HG03095 (cell line): ENCODE data around the gene MPP2.
"Not testable (repeated sequence)": the region's sequence is repeated elsewhere in the genome, so short reads cannot be mapped to it uniquely, and the experiment has no call there.

Source experiments
- ATAC-seq: cut with Tn5 transposase; IDR thresholded peaks from one replicate; pipeline ENCODE4 v1.9.1; 2021; ENCODE audit warnings: moderate library complexity; ENCODE audit not compliant: unreplicated experiment

Gene MPP2, protein sequence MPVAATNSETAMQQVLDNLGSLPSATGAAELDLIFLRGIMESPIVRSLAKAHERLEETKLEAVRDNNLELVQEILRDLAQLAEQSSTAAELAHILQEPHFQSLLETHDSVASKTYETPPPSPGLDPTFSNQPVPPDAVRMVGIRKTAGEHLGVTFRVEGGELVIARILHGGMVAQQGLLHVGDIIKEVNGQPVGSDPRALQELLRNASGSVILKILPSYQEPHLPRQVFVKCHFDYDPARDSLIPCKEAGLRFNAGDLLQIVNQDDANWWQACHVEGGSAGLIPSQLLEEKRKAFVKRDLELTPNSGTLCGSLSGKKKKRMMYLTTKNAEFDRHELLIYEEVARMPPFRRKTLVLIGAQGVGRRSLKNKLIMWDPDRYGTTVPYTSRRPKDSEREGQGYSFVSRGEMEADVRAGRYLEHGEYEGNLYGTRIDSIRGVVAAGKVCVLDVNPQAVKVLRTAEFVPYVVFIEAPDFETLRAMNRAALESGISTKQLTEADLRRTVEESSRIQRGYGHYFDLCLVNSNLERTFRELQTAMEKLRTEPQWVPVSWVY

DNA sequence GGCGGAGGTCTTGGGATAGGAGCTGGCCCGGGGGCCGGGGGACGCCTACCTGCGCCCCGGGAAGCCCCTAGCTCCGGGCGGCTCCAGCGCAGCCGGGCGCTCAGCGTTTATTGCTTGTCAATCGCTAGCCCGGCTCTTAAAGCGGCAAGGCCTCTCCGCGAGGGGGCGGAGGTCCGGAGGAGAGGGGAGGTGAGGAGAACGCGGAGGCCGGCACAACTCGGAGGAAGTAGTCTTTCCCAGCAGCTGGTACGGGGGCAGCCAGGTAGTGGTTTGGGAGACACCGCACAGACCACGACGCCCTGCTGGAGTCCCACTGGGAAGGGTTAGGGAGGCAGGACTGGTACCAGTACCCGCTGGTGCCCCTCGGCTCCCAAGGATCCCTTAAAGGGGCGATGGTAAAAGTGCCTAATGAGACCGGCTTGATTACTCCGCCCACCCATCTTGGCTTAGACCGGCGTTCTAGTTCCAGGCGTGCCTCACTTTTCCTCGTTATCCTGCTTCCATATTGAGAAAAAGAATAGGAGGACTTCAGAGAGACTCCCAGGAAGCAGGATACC is at the start of gene MPP2:
MPP2 (minus strand) TSS at position 112 of the 557 bp plus-strand sequence. CDS start 3,076 bp downstream, outside the sequence.
- no peak for ATAC-seq

DNA sequence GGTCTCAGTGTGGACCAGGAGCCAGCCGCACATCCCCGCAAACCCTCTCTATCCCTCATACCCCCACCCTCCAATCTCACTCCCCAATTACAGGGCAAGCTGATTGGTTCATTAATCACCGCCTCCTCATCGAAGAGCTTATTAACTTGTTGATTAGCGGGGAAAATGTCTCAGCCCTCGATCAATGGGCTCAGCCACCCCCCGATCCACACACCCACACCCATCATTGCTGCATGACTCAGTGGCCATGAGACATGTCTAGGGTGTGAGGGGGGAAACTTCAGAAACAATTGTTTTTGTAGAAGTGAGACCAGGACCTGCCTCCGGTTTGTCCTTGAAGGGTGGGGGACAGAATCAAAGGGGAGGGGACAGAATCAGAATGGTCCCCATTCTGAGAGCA is 48.9 kb upstream of the MPP2 start:
- ATAC-seq: no peak

DNA sequence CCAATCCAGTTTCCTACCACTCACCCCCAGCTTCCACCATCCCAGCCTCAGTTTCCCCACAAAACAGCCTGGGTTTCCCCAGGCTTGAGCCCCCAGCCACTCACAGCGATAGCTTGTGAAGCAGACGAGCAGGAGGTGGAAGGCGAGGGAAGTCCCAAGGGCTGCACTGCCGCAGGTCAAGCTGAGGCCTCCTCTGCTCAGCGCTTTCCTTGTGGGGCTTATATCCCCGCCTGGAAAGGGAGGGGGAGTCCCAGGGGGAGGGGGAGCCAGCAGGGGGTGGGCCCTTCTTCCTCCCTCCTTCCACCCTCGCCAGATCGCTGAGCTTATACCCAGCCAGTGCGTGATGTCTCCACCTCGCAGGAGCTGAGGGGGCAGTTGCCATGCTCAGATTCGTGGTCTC is 46.4 kb upstream of the MPP2 start, which contains the start of gene PYY:
PYY (minus strand) TSS at position 195 of the 400 bp plus-strand sequence. CDS start 457 bp downstream, outside the sequence.
- ATAC-seq: no peak

DNA sequence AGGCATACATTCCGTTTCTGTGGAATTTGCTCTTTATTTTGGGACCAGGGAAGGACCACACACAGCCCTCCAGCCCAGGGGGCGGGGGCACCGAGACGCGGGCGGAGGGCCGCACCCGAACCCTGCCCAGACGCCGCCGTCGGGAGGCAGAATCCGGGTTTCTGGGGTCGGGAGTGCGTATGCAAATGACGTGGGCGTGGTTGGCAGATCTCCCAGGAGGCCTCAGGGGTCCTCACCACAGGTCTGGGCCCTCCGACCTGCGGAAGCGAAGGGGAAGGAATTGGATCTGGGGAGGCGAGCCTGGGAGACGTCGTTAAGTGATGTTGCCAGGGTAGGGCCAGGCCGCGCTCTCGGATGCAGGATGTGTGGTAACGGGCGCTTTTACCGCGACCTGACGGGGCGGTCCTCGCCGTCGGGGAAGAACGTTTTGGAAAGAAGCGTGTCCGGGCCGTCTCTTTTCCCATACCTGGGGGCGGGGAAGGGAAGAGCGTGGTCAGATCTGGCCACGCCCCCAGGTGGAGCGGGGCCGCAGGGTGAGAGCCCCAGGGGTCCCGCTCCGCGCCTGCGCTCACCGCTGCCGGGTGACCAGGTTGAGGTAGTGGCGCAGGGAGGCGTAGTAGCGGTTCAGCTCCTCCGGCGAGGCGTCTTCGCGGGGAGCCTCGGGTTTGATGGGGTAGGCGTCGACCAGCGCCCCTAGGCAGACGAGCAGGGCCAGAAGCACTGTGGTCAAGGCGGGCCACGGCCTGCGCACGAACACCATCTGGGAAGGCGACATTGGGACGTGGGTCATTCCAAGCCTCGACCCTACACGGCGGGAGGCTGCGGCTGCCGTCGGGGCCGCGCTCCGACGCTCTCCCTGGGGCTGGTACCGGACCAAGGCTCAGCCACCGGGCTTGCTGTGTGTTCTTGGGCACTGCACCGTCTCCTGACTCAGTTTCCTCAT is 45.7 kb upstream of the MPP2 start:
- no peak for ATAC-seq

DNA sequence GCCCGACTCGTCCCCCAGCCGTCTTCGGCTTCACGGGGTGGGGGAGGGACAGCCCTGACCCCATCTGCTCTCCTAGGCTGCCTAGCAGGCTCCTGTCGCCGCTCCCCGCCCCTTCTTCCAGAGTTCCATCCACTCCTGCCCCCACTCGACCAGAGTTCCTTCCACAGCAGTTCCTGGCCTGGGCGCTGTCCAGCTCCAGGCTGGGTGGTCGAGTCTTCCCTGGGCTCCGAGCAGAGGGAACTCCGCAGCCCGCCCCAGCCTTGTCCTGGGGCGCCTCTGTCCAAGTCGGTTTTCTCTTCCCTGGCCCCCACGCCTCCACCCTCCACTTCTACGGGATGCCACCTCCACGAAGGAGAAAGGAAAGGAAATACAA is 45.0 kb upstream of the MPP2 start:
- ATAC-seq: no peak

DNA sequence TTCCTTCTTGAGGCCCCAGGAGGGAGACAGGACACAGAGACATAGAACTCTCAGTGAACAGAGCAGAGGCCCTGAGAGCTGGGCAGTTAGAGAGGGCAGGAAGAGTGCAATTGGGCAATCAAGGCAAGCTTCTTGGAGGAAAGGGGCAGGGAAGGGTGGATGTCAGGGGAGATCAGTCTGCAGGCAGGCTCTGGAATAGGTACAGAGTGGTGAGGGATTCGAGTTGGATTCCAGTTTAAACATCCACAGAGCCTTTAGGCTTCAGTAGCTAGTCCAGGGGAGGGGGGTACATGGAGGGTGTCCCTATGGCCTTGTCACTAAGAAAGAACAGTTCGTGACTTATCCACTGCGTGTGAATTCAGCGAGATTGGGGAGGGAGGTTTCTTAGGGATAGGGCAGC is 44.4 kb upstream of the MPP2 start:
- ATAC-seq: no peak

DNA sequence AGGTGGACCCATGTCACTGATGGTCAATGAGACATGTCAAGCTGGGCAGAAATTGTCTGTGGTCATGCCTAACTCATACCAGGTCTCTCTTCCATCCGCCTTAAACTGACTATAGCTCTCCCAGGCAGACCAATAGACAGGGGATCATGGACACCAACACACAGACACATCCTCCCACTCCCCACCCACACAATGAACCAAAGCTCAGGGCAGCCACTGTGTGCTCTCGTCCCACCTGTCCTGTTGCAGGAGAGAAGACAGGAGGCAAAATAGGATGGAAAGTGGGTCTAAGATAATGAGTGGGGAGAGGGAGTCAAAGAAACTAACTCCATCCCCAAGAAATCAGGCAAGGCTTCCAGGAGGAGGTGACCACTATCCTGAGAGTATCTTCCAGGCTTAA is 43.2 kb upstream of the MPP2 start:
- no peak for ATAC-seq

DNA sequence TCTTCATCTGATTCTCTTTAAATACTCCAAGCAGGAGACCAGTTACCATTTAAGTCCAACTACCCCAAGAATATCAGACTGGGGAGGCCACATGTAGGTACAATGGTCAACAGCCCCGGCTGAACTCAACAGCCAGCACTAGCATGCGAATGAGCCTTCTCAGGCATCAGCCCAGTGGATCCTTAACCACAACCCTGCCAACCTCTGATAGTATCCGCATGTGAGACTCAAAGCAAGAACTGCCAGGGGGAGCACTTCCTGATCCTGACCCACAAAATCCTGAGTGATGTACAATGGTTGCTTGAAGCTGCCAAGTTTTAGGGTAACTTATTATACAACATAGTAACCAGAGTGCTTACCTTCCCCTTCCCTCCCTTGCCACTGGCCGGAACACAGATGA is 42.4 kb upstream of the MPP2 start:
- no peak for ATAC-seq

DNA sequence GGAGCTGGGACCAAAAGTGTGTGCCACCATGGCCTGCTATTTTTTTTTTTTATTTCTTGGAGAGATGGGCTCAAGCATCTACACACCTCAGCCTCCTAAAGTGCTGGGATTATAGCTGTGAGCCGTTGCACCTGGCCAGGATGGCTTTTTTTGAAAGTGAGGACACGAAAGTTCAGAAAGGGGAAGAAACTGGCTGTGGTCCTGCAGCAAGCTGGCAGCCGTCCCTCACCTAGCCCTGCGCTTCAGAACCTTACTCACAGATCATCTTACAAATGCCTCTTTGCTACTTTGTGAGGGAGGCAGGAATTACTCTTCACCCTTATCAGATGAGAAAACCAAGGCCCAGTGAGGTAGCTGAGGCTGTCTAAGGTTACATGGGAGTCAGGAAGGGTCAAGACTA is 39.4 kb upstream of the MPP2 start:
- ATAC-seq: no peak

DNA sequence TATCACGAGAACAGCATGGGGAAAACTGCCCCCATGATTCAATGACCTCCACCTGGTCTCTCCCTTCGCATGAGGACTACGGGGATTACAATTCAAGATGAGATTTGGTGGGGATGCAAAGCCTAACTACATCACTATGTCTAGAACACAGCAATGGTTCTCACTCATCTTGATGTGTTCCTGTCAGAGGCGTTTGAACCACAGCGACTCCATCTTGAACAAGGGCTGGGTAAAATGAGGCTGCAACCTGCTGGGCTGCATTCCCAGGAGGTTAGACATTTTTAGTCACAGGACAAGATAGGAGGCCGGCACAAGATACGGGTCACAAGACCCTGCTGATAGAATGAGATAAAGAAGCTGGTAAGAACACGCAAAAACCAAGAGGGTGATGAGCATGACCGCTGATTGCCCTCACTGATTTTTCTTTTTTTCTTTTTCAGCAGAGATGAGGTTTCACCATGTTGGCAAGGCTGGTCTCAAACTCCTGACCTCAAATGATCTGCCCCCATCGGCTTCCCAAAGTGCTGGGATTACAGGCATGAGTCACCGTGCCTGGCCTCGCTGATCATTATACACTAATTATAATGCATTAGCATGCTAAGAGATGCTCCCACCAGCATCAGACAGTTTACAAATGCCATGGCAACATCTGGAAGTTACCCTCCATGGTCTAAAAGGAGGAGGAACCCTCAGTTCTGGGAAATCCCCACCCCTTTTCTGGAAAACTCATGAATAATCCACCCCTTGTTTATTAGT is 37.9 kb upstream of the MPP2 start:
- ATAC-seq: no peak

DNA sequence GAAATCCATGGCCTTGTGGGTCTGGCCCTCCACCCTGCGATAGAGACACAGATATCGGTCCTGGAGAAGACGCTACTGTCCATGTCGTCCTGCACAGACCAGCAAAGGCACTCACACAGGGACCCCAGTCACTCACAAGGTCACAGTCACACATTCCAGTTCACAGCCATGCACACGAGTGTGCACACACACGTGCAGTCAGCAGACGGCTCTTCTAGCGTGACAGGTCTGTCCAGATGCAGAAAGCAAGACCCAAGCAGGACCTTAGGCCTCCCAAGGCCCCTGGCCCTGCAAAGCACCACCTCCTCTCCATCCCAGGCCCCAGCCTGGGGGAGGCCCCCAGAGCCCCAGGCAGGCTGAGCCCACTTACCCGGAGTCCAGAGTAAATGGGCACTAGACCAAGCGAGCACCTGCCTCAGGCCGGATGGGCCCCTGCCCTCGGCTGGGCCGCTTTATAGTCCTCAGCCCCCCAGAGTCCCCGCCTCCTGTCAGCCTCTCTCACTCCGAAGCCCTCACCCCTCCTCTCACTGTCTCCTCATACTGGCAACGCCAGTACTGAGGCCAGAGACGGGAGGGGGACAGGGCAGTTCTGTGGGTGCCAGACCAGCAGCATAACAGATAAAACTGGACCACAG is 34.8 kb upstream of the MPP2 start, which contains the start of gene PPY:
PPY (minus strand) TSS at position 426 of the 635 bp plus-strand sequence. CDS start 822 bp downstream, outside the sequence.
- ATAC-seq: no peak

DNA sequence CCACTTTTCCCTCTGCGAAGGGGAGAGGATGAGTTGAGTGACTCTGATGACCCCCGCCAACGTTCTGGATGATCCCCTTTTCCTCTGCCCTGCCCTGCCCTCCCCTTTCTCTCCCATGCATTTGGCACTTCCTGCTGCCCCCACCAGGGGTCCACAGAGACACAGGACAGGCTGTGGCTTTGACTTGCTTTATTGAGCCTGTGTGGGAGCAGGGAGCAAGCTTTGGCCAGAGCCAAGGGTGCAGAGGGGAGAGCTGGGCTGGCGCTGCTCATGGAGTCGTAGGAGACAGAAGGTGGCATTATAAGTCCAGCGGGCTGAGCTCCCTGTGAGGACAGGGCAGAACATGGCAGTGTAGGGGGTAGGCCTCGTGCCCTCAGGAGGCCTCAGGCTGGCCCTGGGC is 33.3 kb upstream of the MPP2 start:
- no peak for ATAC-seq

DNA sequence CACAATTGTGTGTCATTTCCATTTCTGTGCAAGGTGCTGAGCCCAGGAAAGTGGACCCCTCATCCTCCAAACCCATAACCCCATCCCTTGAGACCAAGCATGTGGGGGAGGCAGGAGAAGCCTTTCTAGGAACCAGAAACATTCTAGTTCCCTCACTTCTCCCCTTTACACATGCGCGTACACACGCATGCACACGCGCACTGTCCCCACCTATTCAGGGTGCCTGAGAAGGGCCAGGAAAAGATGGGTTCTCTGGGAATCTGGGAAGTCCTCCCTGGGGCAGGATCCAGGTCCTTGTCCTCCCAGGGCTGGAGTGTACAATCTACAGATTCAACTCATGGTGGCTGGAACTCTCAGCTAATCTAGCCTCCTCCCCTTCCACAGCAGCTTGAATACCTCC is 32.5 kb upstream of the MPP2 start:
- ATAC-seq: no peak

DNA sequence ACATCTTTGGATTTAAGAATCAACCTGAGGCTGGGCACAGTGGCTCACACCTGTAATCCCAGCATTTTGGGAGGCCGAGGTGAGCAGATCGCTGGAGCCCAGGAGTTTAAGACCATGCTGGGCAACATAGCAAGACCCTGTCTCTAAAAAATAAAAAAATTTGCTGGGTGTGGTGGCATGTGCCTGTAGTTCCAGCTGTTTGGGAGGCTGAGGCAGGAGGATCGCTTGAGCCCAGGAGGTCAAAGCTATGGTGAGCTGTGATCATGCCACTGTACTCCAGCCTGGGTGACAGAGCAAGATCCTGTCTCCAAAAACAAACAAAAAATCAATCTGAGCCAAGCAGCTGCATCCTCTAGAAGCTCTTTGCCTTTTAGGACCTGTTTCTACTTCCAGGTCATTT is 32.1 kb upstream of the MPP2 start:
- ATAC-seq: not testable (repeated sequence)

DNA sequence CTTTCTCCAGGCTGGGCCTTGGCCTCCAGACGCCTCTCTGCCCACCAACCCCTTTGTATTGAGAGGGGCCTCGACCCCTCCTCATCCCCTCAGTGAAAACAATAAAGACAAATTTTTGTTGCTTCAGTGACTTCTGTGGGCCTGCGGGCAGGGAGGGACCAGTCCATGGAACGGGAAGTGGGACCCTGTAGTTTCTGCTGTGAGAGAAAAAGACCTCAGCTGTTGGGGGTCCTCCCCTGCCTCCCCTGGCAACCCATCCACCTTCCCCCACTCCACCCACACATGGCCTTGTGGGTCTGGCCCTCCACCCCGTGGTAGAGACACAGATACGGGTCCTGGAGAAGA is 31.5 kb upstream of the MPP2 start:
- no peak for ATAC-seq

DNA sequence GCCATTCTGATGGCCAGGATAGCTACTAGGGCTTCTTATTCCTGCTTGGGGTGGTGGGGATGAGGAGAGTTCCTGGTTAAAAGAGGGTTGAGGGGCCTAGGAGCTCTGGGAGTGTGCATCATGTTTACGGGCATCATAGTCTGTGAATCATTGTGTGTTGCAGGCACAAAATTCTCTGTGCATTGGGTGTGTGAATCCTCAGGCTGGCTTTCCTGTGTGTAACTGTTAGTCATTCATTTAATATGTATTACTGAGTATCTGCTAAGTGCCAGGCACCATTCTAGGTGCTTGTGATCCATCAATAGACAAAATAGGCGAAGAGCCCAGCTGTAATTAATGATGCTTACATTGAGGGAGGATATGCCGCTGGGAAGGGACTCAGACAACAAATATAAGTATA is 29.1 kb upstream of the MPP2 start:
- no peak for ATAC-seq

DNA sequence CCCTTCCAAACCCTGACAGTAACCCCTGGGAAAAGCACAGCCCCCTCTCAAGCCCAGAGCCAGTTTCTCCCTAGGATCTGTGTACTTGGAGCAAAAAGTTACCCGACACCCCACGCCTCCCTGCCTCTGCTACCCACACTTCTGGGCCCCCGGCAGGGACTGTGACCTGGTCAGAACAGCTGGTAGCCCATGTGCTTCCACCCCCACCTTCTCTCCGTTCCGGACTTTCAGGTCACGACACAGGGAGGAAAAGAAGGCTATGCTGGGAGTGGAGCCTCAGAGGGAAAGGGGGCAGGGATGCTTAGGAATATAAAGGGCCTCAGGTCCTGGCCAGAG is 28.6 kb upstream of the MPP2 start:
- ATAC-seq: no peak

DNA sequence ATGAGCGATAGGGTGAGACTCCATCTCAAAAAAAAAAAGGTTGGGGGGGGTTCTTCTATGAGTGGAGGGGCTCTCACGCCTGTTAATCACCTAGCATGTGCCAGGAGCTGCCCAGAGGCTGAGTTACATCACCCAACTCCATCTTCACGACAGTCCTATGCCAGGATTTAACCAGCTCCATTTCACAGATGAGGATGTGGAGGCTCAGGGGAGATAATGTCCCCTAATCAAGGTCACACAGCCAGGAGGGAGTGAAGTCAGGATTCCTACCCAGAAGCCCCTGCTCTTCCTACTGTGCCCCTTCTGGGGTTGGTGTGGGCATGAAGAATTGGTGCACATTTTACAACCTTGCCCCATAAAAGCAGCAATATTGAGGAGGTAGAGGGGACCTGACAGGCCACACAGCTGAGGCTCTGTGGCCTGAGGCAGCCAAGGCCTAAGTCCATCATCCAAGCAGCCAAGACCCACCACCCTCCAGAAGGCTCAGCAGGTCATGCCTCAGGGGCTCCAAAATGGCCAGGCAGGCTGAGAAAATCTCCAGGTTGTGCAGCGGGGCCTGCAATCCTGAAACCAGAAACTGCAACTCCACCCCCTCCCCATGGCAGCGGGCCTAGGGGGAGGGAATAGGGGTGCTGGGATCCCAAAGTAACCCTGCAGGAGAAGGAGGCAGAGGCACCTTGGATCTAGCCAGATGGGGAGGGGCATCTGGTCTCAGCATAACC is 28.0 kb upstream of the MPP2 start:
- ATAC-seq: no peak

DNA sequence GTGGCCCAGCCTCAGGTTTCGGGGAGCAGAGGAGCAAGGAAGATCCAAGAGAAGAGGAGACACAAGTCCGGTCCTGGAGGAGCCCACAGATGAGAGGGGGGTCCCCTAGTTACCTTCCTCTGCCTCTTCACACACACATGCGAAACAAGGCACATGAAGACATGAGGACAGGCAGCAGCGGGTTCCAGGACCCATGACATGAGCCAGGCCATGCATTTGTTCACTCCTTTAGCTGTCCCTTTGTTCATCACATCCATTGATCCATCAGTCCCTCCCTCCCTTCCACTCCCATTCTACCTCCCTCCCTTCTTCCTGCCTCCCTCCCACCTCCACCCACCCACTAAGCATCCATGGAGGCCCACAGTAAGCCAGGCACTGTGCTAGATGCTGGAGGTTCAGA is 25.6 kb upstream of the MPP2 start:
- ATAC-seq: no peak

DNA sequence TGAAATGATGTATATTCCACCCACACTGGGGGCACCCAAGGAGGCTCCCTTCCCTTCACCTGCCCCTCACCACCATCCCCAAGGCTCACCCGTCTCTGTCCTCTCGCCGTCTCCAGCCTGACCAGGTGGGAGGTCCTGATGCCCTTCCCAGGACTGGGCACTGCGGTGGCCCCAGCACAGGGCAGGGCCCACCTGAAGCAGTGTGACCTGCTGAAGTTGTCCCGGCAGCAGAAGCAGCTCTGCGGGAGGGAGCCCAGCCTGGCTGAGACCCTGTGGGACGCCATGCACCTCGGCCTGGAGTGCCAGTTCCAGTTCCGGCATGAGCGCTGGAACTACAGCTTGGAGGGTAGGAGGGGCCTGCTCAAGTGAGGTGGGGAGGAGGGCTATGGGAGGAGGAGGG is 25.0 kb upstream of the MPP2 start:
- ATAC-seq: no peak
